ENCODE results near the gene DUOX1. TPM values are rescaled to one million over a fixed set of nuclear protein-coding genes. Genes with fewer than 3 reads are reported as not detected.

DUOX1 gene
- total and polyA plus RNA-seq, 2 of the 13 experiments (the other 11 are each of a cell fraction or from before 2014, with no cell fraction given): 0.03 TPM; not detected in 1

GRCh38 chr15:45203182-45203581, 73.4 kb downstream of the DUOX1 start:
- Histone ChIP-seq H3K27ac (ENCODE audit: extremely low read length, insufficient read depth, low read length) (no peak overlapping the region), H3K9me3 (ENCODE audit: low read length) (no peaks in the 10 kb centered on the region), H3K36me3 (replicated peaks in 1 of 2; ENCODE audit: control insufficient read depth in 1 of 2, insufficient read depth in 2 of 2, low read length in 2 of 2) (no peaks in the 10 kb centered on the region), H3K9ac (ENCODE audit: insufficient read depth, low read depth, low read length) (no peak overlapping the region), H3K79me2 (ENCODE audit: insufficient read depth, low read length) (no peaks in the 10 kb centered on the region), H3K4me3 (replicated peaks in 1 of 3; ENCODE audit: insufficient read depth in 1 of 3, low read depth in 2 of 3, low read length in 3 of 3) (peak overlapping the region in 2 of 3 experiments; percentile 4 to 18; a peak in 2 of 6 replicates), H2AFZ (ENCODE audit: low read length) (no peak overlapping the region), H3K4me2 (ENCODE audit: low read depth, low read length) (peak overlapping the region; percentile 56), H3K4me1 (ENCODE audit: insufficient read depth, low read length) (peaks cover 34% of the 10 kb centered on the region), H4K20me1 (ENCODE audit: insufficient read depth, low read length) (no peaks in the 10 kb centered on the region), H3K27me3 (ENCODE audit: control insufficient read depth in 1 of 2, insufficient read depth in 2 of 2, low read length in 2 of 2) (peaks cover 0 to 4% of the 10 kb centered on the region in 2 experiments; a peak in 2 of 5 replicates)
- DNase-seq (ENCODE audit: low spot score) (no peak), ATAC-seq (no peak), FAIRE-seq (no peak)
- 8% methylated on average over 4 of the region's 4 CpGs for WGBS (ENCODE audit: low lambda C conversion rate)
- in situ Hi-C loops (cut with HindIII; ENCODE audit: extremely low pct_ligation_motif_present, low pct_unique_long_range_greater_than_20kb) (loop anchor here (10.0 kb wide), 1 partner anchor 202 kb away; a partner anchor contains a TSS), intact Hi-C loops (cut with micrococcal nuclease; ENCODE audit: unreplicated experiment) (loop anchor here (5.0 to 10.0 kb wide), 2 partner anchors 384 to 412 kb away; partner anchors contain the start of gene BLOC1S6)
- no peak for TF ChIP-seq ZNF850 (CRISPR knock-in tag; conservative IDR thresholded peaks at IDR 0.05)
- TF ChIP-seq, protein P1, sequence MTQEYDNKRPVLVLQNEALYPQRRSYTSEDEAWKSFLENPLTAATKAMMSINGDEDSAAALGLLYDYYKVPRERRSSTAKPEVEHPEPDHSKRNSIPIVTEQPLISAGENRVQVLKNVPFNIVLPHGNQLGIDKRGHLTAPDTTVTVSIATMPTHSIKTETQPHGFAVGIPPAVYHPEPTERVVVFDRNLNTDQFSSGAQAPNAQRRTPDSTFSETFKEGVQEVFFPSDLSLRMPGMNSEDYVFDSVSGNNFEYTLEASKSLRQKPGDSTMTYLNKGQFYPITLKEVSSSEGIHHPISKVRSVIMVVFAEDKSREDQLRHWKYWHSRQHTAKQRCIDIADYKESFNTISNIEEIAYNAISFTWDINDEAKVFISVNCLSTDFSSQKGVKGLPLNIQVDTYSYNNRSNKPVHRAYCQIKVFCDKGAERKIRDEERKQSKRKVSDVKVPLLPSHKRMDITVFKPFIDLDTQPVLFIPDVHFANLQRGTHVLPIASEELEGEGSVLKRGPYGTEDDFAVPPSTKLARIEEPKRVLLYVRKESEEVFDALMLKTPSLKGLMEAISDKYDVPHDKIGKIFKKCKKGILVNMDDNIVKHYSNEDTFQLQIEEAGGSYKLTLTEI (CRISPR knock-in tag; conservative IDR thresholded peaks at IDR 0.05): no peak
- ChIA-PET POLR2A (interaction anchor here (0.6 to 5.2 kb wide), 3 partner anchors 16 to 199 kb away, joined by 3 to 23 read pairs (median 3); a partner anchor contains a TSS), CTCF (ENCODE audit: low intra/inter-chr PET ratio, low total read pairs) (no interaction called here)
- BruUV-seq (replicated peaks): no TSS peak

DNA sequence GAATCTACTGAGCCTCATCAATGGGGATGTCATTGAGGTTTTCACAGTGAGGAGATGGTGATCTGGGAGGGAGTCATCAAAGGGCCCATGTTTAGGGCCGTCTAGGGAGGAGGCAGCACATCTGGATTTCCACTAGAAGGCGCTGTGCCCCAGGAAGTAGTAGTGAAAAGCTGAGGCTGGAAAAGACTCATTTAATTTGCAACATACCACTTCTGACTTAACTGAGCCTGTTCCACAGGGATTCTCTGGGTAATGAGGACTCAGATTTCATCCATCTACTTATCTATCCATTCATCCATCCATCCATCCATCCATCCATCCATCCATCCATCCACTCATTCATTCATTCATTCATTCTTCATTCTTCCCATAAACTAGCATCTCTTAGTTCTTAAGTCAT, 75.4 kb downstream of the DUOX1 start:
- CTCF ChIA-PET (ENCODE audit: low intra/inter-chr PET ratio, low total read pairs): interaction anchor here (0.9 to 1.8 kb wide), 8 partner anchors 26 to 252 kb away, joined by 3 to 10 read pairs (median 4); no protein-coding TSS in a partner anchor
- no peak for FAIRE-seq
- POLR2A ChIA-PET: interaction anchor here (1.0 to 1.8 kb wide), 3 partner anchors 42 to 197 kb away, joined by 3 to 5 read pairs (median 3); a partner anchor contains a TSS
- no peak for TF ChIP-seq ZNF546 (CRISPR knock-in tag; conservative IDR thresholded peaks at IDR 0.05)
- TF ChIP-seq ZNF720 (CRISPR knock-in tag; IDR thresholded peaks at IDR 0.05): no peak
- TF ChIP-seq NR3C1 (CRISPR knock-in tag; IDR thresholded peaks at IDR 0.05): no peak
- 0 out of 2 replicates have a peak, but pooled peaks have one; percentile 19 for TF ChIP-seq ZNF777 (CRISPR knock-in tag; IDR thresholded peaks at IDR 0.05)
- no peak for TF ChIP-seq GATAD2A (CRISPR knock-in tag; IDR thresholded peaks at IDR 0.05)
- no peak for TF ChIP-seq ARNT2 (CRISPR knock-in tag; IDR thresholded peaks at IDR 0.05; ENCODE audit: low read depth)
- peak; percentile 85 for TF ChIP-seq CTCF (CRISPR knock-in tag; IDR thresholded peaks at IDR 0.05)
- TF ChIP-seq, protein P2, sequence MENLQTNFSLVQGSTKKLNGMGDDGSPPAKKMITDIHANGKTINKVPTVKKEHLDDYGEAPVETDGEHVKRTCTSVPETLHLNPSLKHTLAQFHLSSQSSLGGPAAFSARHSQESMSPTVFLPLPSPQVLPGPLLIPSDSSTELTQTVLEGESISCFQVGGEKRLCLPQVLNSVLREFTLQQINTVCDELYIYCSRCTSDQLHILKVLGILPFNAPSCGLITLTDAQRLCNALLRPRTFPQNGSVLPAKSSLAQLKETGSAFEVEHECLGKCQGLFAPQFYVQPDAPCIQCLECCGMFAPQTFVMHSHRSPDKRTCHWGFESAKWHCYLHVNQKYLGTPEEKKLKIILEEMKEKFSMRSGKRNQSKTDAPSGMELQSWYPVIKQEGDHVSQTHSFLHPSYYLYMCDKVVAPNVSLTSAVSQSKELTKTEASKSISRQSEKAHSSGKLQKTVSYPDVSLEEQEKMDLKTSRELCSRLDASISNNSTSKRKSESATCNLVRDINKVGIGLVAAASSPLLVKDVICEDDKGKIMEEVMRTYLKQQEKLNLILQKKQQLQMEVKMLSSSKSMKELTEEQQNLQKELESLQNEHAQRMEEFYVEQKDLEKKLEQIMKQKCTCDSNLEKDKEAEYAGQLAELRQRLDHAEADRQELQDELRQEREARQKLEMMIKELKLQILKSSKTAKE (CRISPR knock-in tag; IDR thresholded peaks at IDR 0.05; ENCODE audit: borderline replicate concordance): no peak
- no peak for TF ChIP-seq NFYB (CRISPR knock-in tag; IDR thresholded peaks at IDR 0.05)
- TF ChIP-seq ZNF431 (CRISPR knock-in tag; IDR thresholded peaks at IDR 0.05; ENCODE audit: borderline replicate concordance, low read depth): no peak
- TF ChIP-seq KLF11 (CRISPR knock-in tag; IDR thresholded peaks at IDR 0.05): no peak

More for the DNA sequence above, 75.4 kb downstream of the DUOX1 start:
- intact Hi-C loops (cut with micrococcal nuclease; ENCODE audit: unreplicated experiment): loop anchor here (1.0 to 10.0 kb wide), 5 partner anchors 63 to 410 kb away; no protein-coding TSS in a partner anchor
- Histone ChIP-seq H3K4me2 (ENCODE audit: low read depth, low read length) (no peak overlapping the region), H4K20me1 (ENCODE audit: insufficient read depth, low read length) (no peaks in the 10 kb centered on the region), H3K4me3 (replicated peaks in 1 of 3; ENCODE audit: insufficient read depth in 1 of 3, low read depth in 2 of 3, low read length in 3 of 3) (no peak overlapping the region), H3K4me1 (ENCODE audit: insufficient read depth, low read length) (peaks cover 34% of the 10 kb centered on the region), H3K36me3 (replicated peaks in 1 of 2; ENCODE audit: control insufficient read depth in 1 of 2, insufficient read depth in 2 of 2, low read length in 2 of 2) (no peaks in the 10 kb centered on the region), H3K79me2 (ENCODE audit: insufficient read depth, low read length) (no peaks in the 10 kb centered on the region), H3K27me3 (ENCODE audit: control insufficient read depth in 1 of 2, insufficient read depth in 2 of 2, low read length in 2 of 2) (no peaks in the 10 kb centered on the region; a peak in 2 of 5 replicates), H3K9ac (ENCODE audit: insufficient read depth, low read depth, low read length) (no peak overlapping the region), H2AFZ (ENCODE audit: low read length) (no peak overlapping the region), H3K9me3 (ENCODE audit: low read length) (no peaks in the 10 kb centered on the region), H3K27ac (ENCODE audit: extremely low read length, insufficient read depth, low read length) (no peak overlapping the region)
- peak; percentile 67 for DNase-seq (ENCODE audit: low spot score)
- no CpG with 5 or more reads among the region's 2 CpGs for WGBS (ENCODE audit: low lambda C conversion rate)
- in situ Hi-C loops (cut with HindIII; ENCODE audit: extremely low pct_ligation_motif_present, low pct_unique_long_range_greater_than_20kb): loop anchor here (5.0 to 10.0 kb wide), 2 partner anchors 57 to 200 kb away; a partner anchor contains a TSS
- peak; percentile 46 for ATAC-seq
- no TSS peak for BruUV-seq (replicated peaks)
